ENCODE measurements around the gene CYBA. TPM values are rescaled to one million over a fixed set of nuclear protein-coding genes. Genes with fewer than 3 reads are reported as not detected.

CYBA gene
- total and polyA plus RNA-seq, 10 of the 15 experiments (the other 5 are each of a cell fraction or from before 2014, with no cell fraction given) = 0.55 to 598 (median 258) TPM

- DNase-seq (ENCODE audit: low read depth, low spot score) = no peak
- TF ChIP-seq JUNB (IDR thresholded peaks at IDR 0.05) = no peak
- no peak for TF ChIP-seq EP300 (IDR thresholded peaks at IDR 0.05; ENCODE audit: borderline replicate concordance in 1 of 2, control insufficient read depth in 1 of 2, low read depth in 2 of 2, low read length in 2 of 2)
- no peak for TF ChIP-seq SP1 (IDR thresholded peaks at IDR 0.05; ENCODE audit: low read depth, low read length)
- TF ChIP-seq EED (IDR thresholded peaks at IDR 0.05; ENCODE audit: low read depth) = no peak
- no peak for TF ChIP-seq PKNOX1 (IDR thresholded peaks at IDR 0.05)
- no peak for TF ChIP-seq NBN (IDR thresholded peaks at IDR 0.05)
- no peak for TF ChIP-seq SPI1 (IDR thresholded peaks at IDR 0.05; ENCODE audit: borderline replicate concordance, insufficient read depth, low read depth, low read length)
- Histone ChIP-seq H3K36me3 (ENCODE audit: control insufficient read depth in 2 of 2, insufficient read depth in 2 of 2, low read length in 1 of 2) (no peaks in the 10 kb centered on the region), H3K4me1 (ENCODE audit: control insufficient read depth, insufficient read depth, low read length) (peaks cover 32% of the 10 kb centered on the region), H3K27ac (ENCODE audit: control insufficient read depth, insufficient read depth) (no peak overlapping the region), H3K4me2 (ENCODE audit: control insufficient read depth, insufficient read depth) (no peak overlapping the region), H3K4me3 (no peak overlapping the region), H2AFZ (ENCODE audit: control insufficient read depth, low read depth, low read length) (no peak overlapping the region), H3K79me2 (ENCODE audit: control insufficient read depth, insufficient read depth, low read length) (no peaks in the 10 kb centered on the region), H3K9ac (ENCODE audit: control insufficient read depth, insufficient read depth, low read length) (no peak overlapping the region), H4K20me1 (ENCODE audit: control insufficient read depth, insufficient read depth) (no peaks in the 10 kb centered on the region), H3K9me3 (replicated peaks; ENCODE audit: control insufficient read depth, insufficient read depth, low read length) (no peaks in the 10 kb centered on the region), H3K27me3 (replicated peaks in 1 of 2; ENCODE audit: control insufficient read depth in 2 of 2, insufficient read depth in 2 of 2, low read length in 1 of 2) (no peaks in the 10 kb centered on the region; a peak in 1 of 4 replicates)
- ChIA-PET SMC1A (ENCODE audit: uncharacterized antibody, unreplicated experiment) (interaction anchor here (0.6 to 1.3 kb wide), 3 partner anchors 13 to 811 kb away, joined by 3 to 7 read pairs (median 4); no protein-coding TSS in a partner anchor), CTCF (interaction anchor here (1.1 to 2.0 kb wide), 4 partner anchors 13 to 49 kb away, joined by 3 to 7 read pairs (median 4); no protein-coding TSS in a partner anchor), RAD21 (ENCODE audit: unreplicated experiment) (no interaction called here), POLR2A (interaction anchor here (0.8 kb wide), 1 partner anchor 15 kb away, joined by 3 read pairs; no protein-coding TSS in a partner anchor)
- ATAC-seq = no peak
- no peak for FAIRE-seq
- in situ Hi-C loops (cut with MboI) (no loop called here), intact Hi-C loops (cut with micrococcal nuclease; ENCODE audit: unreplicated experiment) (no loop called here)
- no TSS peak for BruUV-seq (replicated peaks)
- WGBS (ENCODE audit: insufficient coverage, insufficient replicate concordance, low lambda C conversion rate, missing lambda C conversion rate) = 64% methylated on average over 28 of the region's 28 CpGs
Measured at GRCh38 chr16:88688013-88688778, 37.3 kb upstream of the CYBA start.

Data from GM12878 (cell line).